Liver (tissue), 3 donors: Measurements from ENCODE around the gene ST3GAL4.

Source experiments
- RAD21 ChIP-seq, 2 donors: IDR thresholded peaks; 2 replicates each; pipeline ENCODE4 v1.6.1; 2016; ENCODE audit warnings: antibody characterized with exemption in 2 of 2, mild to moderate bottlenecking in 2 of 2
- TF ChIP-seq, protein P1 (sequence below): fragments of 150-350 bp; IDR thresholded peaks from 2 replicates; pipeline ENCODE4 v1.5.1; 2017; ENCODE audit warnings: improper control_type of control experiment, low read depth, low read length; ENCODE audit not compliant: missing input control
- donor health status: healthy.
- donor health status: healthy.

DNA sequence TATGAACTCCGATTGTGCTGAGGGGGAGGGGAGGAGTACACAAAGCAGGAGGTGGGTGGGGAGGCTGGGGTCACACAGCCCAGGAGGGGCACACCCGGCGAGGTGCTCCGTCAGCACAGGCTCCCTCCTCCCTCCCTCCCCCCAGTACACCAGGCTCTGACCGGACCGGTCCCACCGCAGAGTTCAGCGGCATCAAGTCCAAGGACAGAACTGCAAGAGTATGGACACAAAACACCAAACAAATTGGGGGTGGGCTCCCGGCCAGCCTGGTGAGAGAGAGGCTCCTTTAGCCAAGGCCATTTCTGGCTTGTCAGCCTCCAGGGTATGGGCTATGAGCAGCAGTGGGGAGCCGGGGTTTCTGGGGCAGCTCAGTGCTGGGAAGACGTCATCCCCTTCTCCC lies 68.3 kb downstream of the ST3GAL4 start:
- TF ChIP-seq, protein P1, sequence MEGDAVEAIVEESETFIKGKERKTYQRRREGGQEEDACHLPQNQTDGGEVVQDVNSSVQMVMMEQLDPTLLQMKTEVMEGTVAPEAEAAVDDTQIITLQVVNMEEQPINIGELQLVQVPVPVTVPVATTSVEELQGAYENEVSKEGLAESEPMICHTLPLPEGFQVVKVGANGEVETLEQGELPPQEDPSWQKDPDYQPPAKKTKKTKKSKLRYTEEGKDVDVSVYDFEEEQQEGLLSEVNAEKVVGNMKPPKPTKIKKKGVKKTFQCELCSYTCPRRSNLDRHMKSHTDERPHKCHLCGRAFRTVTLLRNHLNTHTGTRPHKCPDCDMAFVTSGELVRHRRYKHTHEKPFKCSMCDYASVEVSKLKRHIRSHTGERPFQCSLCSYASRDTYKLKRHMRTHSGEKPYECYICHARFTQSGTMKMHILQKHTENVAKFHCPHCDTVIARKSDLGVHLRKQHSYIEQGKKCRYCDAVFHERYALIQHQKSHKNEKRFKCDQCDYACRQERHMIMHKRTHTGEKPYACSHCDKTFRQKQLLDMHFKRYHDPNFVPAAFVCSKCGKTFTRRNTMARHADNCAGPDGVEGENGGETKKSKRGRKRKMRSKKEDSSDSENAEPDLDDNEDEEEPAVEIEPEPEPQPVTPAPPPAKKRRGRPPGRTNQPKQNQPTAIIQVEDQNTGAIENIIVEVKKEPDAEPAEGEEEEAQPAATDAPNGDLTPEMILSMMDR = no peak
- no peak for TF ChIP-seq RAD21 (IDR thresholded peaks at IDR 0.05)
